HG02588 (cell line): ENCODE data around the gene GMDS.
A peak's percentile ranks its signal among the peaks of the same experiment; 100 is the strongest.

Experiments
- ATAC-seq: cut with Tn5 transposase; IDR thresholded peaks from one replicate; pipeline ENCODE4 v1.9.1; 2021; ENCODE audit warnings: mild to moderate bottlenecking, moderate library complexity; ENCODE audit not compliant: unreplicated experiment

GMDS gene

DNA sequence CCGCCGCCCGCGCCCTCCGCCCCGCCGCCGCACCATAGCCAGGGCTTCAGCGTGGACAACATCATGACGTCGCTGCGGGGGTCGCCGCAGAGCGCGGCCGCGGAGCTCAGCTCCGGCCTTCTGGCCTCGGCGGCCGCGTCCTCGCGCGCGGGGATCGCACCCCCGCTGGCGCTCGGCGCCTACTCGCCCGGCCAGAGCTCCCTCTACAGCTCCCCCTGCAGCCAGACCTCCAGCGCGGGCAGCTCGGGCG lies 634.2 kb downstream of the GMDS start:
- ATAC-seq: no peak

DNA sequence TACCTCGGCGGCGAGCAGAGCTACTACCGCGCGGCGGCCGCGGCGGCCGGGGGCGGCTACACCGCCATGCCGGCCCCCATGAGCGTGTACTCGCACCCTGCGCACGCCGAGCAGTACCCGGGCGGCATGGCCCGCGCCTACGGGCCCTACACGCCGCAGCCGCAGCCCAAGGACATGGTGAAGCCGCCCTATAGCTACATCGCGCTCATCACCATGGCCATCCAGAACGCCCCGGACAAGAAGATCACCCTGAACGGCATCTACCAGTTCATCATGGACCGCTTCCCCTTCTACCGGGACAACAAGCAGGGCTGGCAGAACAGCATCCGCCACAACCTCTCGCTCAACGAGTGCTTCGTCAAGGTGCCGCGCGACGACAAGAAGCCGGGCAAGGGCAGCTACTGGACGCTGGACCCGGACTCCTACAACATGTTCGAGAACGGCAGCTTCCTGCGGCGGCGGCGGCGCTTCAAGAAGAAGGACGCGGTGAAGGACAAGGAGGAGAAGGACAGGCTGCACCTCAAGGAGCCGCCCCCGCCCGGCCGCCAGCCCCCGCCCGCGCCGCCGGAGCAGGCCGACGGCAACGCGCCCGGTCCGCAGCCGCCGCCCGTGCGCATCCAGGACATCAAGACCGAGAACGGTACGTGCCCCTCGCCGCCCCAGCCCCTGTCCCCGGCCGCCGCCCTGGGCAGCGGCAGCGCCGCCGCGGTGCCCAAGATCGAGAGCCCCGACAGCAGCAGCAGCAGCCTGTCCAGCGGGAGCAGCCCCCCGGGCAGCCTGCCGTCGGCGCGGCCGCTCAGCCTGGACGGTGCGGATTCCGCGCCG lies 634.7 kb downstream of the GMDS start:
- peak; percentile 8 for ATAC-seq

DNA sequence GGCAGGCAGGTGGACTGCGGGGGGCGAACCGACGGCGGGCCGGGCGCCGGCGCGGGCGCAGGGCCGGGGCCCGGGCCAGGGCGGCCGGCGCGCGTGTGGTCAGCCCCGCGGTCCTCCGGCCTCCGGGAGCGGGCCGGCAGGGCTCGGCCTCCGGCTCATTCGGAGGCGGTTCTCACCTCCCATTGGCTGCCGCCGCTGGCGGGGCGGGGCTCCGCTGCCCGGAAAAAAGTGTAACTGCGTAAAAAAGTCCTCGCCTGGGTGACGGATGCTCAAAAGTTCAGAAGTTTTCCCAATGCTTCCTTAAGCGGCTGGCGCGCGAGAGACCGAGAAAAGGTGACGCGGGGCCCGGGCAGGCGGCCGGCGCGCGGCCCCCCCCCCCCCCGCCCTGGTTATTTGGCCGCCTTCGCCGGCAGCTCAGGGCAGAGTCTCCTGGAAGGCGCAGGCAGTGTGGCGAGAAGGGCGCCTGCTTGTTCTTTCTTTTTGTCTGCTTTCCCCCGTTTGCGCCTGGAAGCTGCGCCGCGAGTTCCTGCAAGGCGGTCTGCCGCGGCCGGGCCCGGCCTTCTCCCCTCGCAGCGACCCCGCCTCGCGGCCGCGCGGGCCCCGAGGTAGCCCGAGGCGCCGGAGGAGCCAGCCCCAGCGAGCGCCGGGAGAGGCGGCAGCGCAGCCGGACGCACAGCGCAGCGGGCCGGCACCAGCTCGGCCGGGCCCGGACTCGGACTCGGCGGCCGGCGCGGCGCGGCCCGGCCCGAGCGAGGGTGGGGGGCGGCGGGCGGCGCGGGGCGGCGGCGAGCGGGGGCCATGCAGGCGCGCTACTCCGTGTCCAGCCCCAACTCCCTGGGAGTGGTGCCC lies 635.5 kb downstream of the GMDS start, which contains the start of gene FOXC1:
TSS of gene FOXC1 (plus strand) at position 268 of the 849 bp plus-strand sequence. CDS start at position 799, 531 bp downstream.
- peak; percentile 54 for ATAC-seq

DNA sequence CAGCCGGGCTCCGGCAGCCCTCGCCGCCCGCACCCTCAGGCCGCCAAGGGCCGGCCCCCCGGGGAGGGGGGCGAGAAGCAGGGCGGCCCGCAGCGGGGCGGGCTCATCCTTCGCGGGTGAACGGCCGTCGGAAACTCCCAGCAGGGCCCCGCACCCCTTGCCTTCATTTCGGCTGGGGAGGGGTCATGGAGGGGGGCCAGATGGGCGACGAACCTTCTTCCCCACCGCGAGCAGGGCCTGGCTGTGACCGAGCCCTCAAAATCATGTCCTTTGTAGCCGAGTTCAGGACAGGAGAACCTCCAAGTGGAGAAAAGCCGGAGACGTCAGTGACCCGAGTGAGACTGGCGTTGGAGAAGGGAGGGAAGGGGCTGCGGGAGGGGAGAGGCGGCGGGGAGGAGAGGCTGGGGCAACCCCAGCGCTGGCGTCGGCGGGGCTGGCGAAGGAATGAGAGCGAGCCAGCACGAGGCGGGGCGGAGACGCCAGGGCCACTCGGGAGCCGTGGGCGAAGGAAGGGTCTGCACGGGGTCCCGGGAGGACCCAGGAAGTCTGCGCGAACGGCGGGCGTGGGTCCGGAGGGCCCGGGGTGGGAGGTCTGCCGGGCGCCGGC lies 636.3 kb downstream of the GMDS start:
- ATAC-seq: no peak

DNA sequence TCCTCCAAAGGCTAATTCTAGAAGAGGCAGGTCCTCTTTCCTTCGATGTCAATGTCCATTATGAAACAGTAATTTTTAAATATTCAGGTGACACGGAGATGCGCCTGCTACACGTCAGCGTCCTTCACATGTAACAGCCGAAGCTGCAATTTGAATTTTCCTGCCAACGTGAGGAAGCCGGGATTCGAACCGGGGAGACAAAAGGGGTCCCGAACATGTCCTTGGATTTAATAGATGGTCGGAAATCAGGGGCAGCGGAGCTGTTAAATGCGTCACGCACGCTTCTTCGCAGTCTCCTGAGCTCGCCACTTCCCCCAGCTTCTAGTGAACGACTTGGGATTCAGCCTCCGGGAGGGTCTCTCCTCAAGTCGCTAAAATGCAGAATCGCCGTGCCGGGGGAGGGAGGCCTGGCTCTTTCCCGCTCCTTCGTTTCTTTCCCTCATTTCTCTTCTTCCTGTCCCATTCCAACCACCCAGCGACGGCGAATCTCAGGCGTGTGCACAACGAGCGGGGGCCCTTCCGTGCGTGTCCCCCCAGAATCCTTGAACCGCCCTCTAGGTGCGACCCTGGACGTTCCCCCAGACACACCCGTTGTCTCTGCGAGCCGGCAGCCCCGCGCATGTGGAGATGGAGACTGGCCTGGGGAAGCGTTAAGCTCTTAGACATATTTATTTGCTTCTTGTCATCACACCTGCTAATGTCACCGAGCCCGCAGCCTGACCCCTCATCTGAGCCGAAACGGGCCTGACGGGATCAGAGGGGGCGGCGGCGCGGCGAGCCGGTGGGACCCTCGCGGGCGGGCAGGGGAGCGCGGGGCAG lies 637.0 kb downstream of the GMDS start:
- no peak for ATAC-seq

DNA sequence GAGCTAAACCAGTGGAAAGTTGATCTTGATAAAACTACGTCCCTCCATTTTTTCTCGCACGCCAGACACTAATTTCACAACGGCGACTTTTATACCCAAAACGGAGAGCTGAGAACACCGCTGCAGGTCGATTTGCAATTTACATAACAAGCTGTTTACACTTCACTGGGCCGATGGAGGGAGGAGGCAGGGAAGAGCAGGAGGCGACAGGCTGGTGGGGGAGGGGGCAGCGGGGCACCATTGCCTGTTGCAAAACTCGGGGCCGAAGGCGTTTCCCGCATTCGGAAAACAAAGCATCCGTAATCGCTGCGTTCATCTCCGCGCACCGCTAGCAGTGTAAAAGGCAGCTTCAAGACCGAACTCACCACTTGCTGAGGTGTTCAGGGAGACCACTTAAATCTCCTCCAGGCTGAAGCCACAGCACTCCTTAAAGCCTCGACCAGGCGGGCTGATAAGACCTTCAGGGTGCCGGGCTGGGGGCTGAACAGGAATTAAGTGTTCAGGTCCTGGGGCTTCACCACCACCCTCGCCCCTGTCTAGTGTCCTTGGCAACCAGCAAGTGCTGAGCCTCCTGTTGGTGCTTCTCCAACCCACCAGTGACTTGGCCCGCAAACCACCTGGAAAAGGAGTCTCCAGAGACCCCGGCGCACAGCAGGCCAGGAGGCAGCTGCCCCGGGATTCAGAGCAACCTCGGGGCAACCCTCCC lies 637.7 kb downstream of the GMDS start:
- ATAC-seq: no peak

DNA sequence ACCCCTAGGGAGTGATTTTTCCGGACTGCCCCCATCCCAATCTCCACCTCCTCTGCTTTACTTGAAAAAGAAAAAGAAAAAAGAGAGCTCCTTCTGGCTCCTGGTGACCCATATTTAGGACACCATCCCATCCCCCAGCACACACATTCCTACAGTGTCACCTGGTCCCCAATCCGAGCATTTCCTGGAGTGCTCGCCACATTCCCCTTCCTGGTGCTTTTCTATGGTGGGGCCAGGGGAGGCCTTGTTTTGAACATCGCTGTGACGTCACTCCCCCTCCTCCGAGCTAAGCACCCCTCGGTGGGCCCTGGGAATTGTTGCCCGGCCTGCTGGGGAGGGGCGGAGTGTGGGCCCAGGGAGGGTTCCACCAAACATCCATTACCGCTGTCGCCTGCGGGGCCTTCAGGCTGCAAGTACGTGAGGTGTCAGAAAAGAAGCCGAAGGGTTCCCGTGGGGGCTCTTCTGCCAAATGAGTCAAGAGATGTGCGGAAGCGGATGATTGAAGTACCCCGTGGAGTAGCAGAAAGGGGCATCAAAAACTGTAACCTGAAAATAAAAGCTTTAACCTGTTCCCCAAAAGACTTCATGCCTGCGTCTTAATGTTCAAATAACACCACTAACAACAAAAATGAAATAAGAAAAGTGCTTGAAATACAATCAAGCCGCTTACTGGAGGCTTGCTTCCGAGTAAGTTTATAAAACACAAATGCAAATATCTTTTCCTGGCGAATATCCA lies 638.5 kb downstream of the GMDS start:
- ATAC-seq: no peak

DNA sequence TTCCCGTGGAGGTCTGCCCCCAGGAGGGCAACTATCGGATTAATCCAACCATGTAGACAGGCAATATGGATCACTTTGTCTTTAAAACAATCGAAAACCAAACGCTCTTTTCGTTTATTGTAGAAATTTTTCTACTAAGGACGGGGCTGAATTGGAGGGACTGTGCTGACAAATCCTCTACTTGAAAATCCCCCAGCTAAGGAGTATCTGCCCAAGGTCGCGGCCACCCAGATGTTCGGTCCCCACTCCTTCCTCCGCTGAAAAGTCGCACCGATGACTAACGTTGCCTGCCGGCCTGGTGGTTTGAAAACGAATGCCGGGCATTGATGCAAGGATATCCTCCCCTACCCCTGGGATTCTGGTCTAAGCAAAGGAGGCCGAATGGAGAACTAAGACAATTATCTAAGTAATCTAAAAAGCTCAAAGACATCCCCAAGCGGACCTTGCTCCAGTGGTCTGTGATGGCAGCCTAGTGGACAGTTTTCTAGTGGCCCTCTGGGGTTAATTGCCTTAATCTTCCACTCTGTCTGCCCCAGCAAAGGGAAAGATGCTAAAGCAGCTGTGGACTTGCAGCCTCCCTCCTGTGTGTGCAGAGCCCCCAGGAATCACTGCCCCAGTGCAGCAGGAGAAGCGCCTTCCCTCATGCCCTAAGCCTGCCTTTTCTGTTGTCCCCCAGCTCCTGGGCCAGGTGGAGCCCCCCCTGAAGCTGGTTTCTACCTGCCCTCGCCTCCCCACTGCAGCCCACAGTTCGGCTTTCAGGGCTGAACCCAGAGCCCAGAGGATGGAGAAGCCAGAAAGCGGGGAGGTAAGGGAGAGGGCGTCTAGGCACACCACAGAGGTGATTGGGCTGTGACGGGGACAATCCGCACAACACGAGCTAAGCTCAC lies 639.3 kb downstream of the GMDS start:
- no peak for ATAC-seq

DNA sequence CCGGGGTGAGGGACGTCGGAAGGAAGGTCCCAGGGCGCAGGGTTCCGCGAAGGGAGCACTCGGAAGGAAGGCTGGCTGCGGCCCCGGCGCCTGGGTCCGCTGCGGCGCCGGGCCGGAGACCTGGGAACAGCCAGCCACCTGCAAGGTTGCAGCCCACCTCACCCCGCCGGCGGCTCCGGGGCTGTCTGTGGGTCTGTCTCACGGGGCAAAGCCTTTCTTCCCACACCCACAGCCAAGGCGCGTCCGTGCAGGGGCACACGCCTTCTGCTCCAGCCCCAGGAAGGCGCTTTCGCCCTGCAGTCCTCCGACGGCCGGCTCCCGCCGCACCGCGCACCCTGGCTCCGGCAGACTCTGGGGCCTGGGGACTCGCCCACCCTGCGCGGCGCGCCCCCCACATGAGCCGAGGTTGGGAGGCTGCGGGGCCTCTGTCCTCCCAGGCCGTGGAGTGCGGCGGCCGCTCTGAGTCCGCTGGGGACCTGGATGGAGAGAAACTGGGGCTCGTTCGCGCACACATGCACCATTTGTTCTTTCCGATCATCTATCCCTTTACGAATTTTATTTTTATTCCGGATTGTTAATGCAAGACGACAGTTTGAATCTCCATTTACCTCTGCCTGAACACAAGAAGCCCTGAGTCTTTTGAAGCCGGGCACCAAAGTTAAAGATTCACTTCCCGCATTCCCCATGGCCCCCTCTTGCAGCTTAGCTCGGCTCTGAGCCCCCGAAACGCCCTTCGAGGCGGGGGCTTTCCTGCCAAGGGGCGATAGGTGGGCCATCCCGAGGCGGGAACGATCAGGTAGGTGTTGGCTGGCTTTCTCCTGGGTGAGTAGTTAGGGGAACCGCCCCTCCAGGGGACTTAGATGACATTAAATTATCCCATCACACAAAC lies 640.2 kb downstream of the GMDS start:
- ATAC-seq: no peak

DNA sequence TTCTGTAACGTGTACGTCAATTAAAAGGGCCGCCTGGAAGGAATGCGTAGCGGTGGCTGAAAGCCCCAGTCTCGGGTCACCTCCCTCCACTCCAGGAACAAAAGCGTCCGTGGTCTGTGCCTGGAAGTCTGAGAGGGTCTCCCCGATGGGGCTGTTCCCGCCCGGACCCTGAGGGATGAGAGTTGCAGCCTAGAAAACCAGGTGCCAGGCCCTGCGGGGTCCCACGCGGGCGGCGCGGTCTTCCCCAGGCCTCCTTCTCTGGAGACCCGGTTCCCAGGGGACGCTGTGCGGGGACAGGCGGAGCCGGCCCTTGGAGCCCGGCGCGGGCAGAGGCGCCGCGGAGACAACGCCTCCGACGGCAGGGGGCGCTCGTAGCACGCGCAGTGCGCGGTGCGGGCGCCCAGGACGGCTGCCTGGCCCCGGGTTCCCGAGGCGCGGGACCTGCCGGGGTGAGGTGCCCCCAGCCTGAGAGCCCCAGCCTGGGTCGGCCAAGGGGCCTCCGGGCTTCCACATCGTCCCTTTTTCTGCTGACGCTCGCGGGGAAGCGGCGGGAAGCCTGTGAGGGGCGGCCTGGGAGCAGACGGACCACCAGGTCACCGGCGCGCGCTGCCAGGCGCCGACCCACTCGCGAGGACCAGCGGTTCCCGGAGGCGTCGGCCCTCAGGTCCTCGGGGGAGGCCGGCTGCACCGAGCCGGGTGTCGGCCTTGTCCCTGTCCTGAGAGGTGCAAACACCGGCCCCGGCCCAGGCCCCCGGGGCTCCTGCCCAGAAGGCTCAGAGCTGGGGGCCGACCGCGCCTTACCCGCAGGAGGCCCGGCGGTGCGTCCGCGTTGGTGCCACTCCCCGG lies 641.0 kb downstream of the GMDS start:
- ATAC-seq: peak; percentile 52

DNA sequence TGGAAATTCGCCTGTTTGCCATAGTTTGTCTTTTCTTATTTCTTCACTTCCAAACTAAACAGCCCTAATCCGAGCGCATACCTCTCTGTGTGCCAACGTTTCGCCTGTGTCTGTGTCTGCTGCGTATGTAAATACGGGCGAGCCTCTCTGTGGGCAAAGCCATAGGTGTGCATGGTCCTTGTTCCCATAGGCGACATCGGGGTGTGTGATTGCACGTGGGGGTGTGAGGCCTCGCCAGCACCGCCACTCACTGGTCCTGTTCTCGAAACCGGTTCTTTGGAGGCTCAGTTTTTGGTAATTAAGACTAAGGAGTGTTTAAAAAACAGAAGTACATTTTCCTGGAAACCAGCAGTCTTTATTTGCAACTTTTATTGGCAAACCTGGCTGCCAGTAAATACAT lies 641.7 kb downstream of the GMDS start:
- ATAC-seq: no peak

DNA sequence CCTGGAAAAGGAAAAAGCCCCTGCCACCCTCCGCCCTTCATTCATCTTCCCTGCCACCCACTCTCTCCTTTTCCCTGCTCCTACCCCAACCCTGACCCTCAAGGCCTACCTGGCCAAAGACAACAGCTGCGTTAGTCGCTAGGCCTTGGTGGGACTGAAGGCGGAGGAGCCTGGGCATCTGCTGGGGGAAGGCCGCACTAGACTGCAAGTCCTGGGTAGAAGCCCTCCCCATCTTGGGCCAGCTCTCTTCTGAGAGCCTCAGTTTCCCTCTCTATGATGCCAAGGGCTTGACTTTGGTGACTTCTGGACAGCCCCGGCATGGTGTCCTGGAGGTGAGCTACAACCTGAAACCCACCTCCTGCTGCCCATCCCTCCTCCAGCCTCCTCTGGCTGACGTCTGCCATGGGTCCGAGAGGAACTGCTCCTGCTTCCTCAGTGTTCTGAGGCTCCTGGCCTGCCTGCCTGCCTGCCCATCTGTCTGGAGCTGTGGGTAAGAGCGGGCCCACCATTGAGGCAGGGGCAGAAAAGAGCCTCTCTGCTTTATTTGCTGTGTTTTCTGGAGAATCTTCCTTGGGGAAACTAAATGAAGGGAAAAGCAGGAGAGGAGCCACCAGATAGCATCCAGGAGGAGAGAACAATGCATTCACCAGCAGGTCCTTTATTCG lies 643.2 kb downstream of the GMDS start:
- no peak for ATAC-seq

DNA sequence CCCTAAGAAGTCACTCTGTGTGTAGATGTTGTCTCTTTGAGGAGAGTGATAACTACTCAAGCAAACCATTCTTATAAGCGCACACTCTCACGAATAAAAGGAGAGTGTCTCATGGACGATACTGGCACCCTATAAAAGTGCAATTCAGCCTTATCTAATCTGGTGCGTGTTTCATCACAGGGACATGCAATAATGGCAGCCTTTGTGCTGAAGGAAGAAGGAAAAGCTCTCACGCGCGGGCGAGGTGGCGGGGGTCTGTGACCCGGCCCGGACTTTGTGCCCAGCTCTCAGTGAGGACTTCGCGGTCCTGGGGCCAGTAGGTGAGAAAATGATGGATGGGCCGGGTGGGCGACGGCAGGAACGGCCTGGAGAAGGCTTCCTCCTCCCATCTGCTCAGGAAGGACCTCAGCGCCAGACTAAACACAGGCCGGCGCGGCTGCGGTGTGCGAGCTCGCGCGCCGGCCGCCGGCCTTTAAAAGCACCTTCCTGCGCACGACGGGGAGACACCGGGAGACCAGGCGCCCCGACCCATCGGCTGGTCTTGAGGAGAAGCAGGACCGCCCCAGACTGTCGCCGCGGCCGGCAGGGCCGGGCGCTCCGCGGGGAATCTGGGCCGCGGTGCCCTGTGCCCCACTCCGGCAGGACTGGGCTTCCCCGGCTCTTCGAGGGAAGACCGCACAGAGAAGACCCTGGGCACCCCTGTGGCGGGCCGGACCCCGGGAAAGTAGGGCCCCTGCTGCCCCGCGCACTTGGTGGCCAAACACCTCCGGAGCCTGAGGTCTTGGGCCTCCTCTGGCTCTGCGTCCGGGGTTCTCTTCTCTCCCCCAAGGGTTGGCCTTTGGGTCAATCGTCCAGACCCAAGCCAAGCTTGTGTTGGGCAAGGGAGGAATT lies 644.0 kb downstream of the GMDS start:
- no peak for ATAC-seq

DNA sequence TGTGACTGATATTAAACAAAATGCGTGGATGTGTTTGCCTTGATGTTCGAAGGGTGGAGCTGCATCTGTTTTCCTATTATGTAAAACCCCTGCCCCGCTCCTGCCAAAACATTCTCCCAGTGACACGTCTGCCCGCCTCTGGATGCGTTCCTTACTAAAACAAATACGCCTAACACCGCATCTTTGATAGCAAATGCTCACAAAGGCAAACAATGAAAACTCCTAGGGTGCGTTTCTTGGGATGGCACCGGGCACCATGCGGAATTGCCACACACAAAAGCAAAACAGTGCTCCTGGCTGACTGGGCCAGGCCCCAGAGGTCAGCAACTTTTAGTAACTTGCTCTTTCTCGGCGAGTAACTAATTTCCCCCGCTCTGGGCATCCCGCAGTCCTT lies 644.6 kb downstream of the GMDS start:
- no peak for ATAC-seq

DNA sequence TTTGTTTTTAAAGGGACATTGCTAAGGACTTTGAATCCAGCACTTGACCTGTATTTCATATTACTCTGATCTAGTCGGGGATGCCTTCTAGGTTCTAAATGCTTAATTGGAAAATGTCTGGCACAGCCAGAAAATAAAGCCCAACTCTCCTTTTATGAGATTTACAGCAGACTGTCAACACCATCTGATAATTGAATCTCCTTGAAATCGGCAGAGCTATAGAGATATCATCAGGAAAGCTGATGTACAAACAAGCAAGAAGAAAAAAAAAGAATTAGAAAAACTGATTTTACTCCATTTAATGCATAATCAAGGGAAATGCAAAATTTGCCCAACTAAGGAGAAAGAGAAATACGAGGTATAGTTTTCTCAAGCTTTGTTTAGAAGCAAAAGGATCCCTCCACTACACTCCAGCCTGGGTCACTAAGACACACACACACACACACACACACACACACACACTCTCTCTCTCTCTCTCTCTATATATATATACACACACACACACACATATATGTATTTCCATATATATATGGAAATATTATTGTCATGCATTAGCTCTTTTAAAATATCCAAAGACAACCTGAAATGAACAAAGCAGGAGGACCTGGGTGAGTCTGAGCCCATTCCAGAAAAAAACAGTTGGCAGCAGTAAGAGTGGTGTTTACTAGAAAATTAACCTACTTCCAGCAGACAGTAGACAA lies 645.2 kb downstream of the GMDS start:
- no peak for ATAC-seq
